ENCODE data around the gene FAM174A. TPM values are rescaled to one million over a fixed set of nuclear protein-coding genes. Genes with fewer than 3 reads are reported as not detected.
"Not testable (repeated sequence)": the region's sequence is repeated elsewhere in the genome, so short reads cannot be mapped to it uniquely, and the experiment has no call there.

The FAM174A gene
- total RNA-seq, 1 experiment from 2014 or later = 9.4 TPM

- not testable (repeated sequence) for H3K9me3 ChIP-seq (ENCODE audit: low read length); H3K4me3 ChIP-seq (ENCODE audit: low read length); H3K79me2 ChIP-seq (ENCODE audit: low read length); H3K4me2 ChIP-seq (ENCODE audit: low read depth, low read length, poor library complexity, severe bottlenecking); H3K4me1 ChIP-seq (ENCODE audit: low read length); H2AFZ ChIP-seq (ENCODE audit: low read length); H3K9me2 ChIP-seq (replicated peaks; ENCODE audit: insufficient read depth, low read length); H3K27me3 ChIP-seq (ENCODE audit: low read length); H3K27ac ChIP-seq (ENCODE audit: low read length); H4K20me1 ChIP-seq (ENCODE audit: insufficient read depth, low read depth, low read length); DNase-seq; H3K9ac ChIP-seq (ENCODE audit: low read length); H3K36me3 ChIP-seq (ENCODE audit: insufficient read depth, low read length)
Measured at GRCh38 chr5:100604021-100604420, 68.8 kb downstream of the FAM174A start.

- H3K27ac ChIP-seq (ENCODE audit: low read length) = no peak overlapping the region
- H3K9me2 ChIP-seq (replicated peaks; ENCODE audit: insufficient read depth, low read length) = no peaks in the 10 kb centered on the region
- no peaks in the 10 kb centered on the region for H3K27me3 ChIP-seq (ENCODE audit: low read length)
- no peak overlapping the region for H2AFZ ChIP-seq (ENCODE audit: low read length)
- no peak overlapping the region for H3K4me2 ChIP-seq (ENCODE audit: low read depth, low read length, poor library complexity, severe bottlenecking)
- no peak overlapping the region for H3K9ac ChIP-seq (ENCODE audit: low read length)
- H3K4me3 ChIP-seq (ENCODE audit: low read length) = no peak overlapping the region
- H3K79me2 ChIP-seq (ENCODE audit: low read length) = no peaks in the 10 kb centered on the region
- H3K36me3 ChIP-seq (ENCODE audit: insufficient read depth, low read length) = no peaks in the 10 kb centered on the region
- no peaks in the 10 kb centered on the region for H3K9me3 ChIP-seq (ENCODE audit: low read length)
- H3K4me1 ChIP-seq (ENCODE audit: low read length) = no peaks in the 10 kb centered on the region
- H4K20me1 ChIP-seq (ENCODE audit: insufficient read depth, low read depth, low read length) = no peaks in the 10 kb centered on the region
- DNase-seq = no peak
Measured at GRCh38 chr5:100609594-100609993, 74.4 kb downstream of the FAM174A start.

- Histone ChIP-seq H3K9me3 (ENCODE audit: low read length) (no peaks in the 10 kb centered on the region), H2AFZ (ENCODE audit: low read length) (no peak overlapping the region), H3K79me2 (ENCODE audit: low read length) (no peaks in the 10 kb centered on the region), H3K9ac (ENCODE audit: low read length) (no peak overlapping the region), H3K9me2 (replicated peaks; ENCODE audit: insufficient read depth, low read length) (no peaks in the 10 kb centered on the region), H4K20me1 (ENCODE audit: insufficient read depth, low read depth, low read length) (no peaks in the 10 kb centered on the region), H3K36me3 (ENCODE audit: insufficient read depth, low read length) (no peaks in the 10 kb centered on the region), H3K4me2 (ENCODE audit: low read depth, low read length, poor library complexity, severe bottlenecking) (no peak overlapping the region), H3K27me3 (ENCODE audit: low read length) (no peaks in the 10 kb centered on the region), H3K4me3 (ENCODE audit: low read length) (no peak overlapping the region), H3K27ac (ENCODE audit: low read length) (no peak overlapping the region), H3K4me1 (ENCODE audit: low read length) (no peaks in the 10 kb centered on the region)
- no peak for DNase-seq
Measured at GRCh38 chr5:100614308-100614707, 79.1 kb downstream of the FAM174A start.

GRCh38 chr5:100615362-100615761, 80.2 kb downstream of the FAM174A start:
- no peak overlapping the region for H3K9ac ChIP-seq (ENCODE audit: low read length)
- no peak overlapping the region for H3K4me3 ChIP-seq (ENCODE audit: low read length)
- H3K4me1 ChIP-seq (ENCODE audit: low read length) = no peaks in the 10 kb centered on the region

GRCh38 chr5:100616291-100616690, 81.1 kb downstream of the FAM174A start:
- H3K27me3 ChIP-seq (ENCODE audit: low read length) = no peaks in the 10 kb centered on the region
- no peaks in the 10 kb centered on the region for H4K20me1 ChIP-seq (ENCODE audit: insufficient read depth, low read depth, low read length)
- H3K9me3 ChIP-seq (ENCODE audit: low read length) = no peaks in the 10 kb centered on the region
- H3K4me1 ChIP-seq (ENCODE audit: low read length) = no peaks in the 10 kb centered on the region
- no peak for DNase-seq
- H3K27ac ChIP-seq (ENCODE audit: low read length) = no peak overlapping the region
- no peak overlapping the region for H2AFZ ChIP-seq (ENCODE audit: low read length)
- no peaks in the 10 kb centered on the region for H3K9me2 ChIP-seq (replicated peaks; ENCODE audit: insufficient read depth, low read length)
- no peak overlapping the region for H3K4me2 ChIP-seq (ENCODE audit: low read depth, low read length, poor library complexity, severe bottlenecking)
- no peaks in the 10 kb centered on the region for H3K79me2 ChIP-seq (ENCODE audit: low read length)
- H3K4me3 ChIP-seq (ENCODE audit: low read length) = no peak overlapping the region
- no peak overlapping the region for H3K9ac ChIP-seq (ENCODE audit: low read length)
- no peaks in the 10 kb centered on the region for H3K36me3 ChIP-seq (ENCODE audit: insufficient read depth, low read length)

More at GRCh38 chr5:100615362-100615761, 80.2 kb downstream of the FAM174A start:
- H3K36me3 ChIP-seq (ENCODE audit: insufficient read depth, low read length) = no peaks in the 10 kb centered on the region
- no peak for DNase-seq
- no peak overlapping the region for H2AFZ ChIP-seq (ENCODE audit: low read length)
- no peaks in the 10 kb centered on the region for H4K20me1 ChIP-seq (ENCODE audit: insufficient read depth, low read depth, low read length)
- no peaks in the 10 kb centered on the region for H3K9me2 ChIP-seq (replicated peaks; ENCODE audit: insufficient read depth, low read length)
- no peak overlapping the region for H3K4me2 ChIP-seq (ENCODE audit: low read depth, low read length, poor library complexity, severe bottlenecking)
- no peaks in the 10 kb centered on the region for H3K9me3 ChIP-seq (ENCODE audit: low read length)
- no peak overlapping the region for H3K27ac ChIP-seq (ENCODE audit: low read length)
- no peaks in the 10 kb centered on the region for H3K27me3 ChIP-seq (ENCODE audit: low read length)
- H3K79me2 ChIP-seq (ENCODE audit: low read length) = no peaks in the 10 kb centered on the region

- Histone ChIP-seq H4K20me1 (ENCODE audit: insufficient read depth, low read depth, low read length) (no peaks in the 10 kb centered on the region), H3K4me3 (ENCODE audit: low read length) (no peak overlapping the region), H3K4me1 (ENCODE audit: low read length) (no peaks in the 10 kb centered on the region), H3K79me2 (ENCODE audit: low read length) (no peaks in the 10 kb centered on the region), H3K9me3 (ENCODE audit: low read length) (no peaks in the 10 kb centered on the region), H3K27me3 (ENCODE audit: low read length) (no peaks in the 10 kb centered on the region), H3K9me2 (replicated peaks; ENCODE audit: insufficient read depth, low read length) (no peaks in the 10 kb centered on the region), H3K27ac (ENCODE audit: low read length) (no peak overlapping the region), H3K36me3 (ENCODE audit: insufficient read depth, low read length) (no peaks in the 10 kb centered on the region), H3K4me2 (ENCODE audit: low read depth, low read length, poor library complexity, severe bottlenecking) (no peak overlapping the region), H2AFZ (ENCODE audit: low read length) (no peak overlapping the region), H3K9ac (ENCODE audit: low read length) (no peak overlapping the region)
- no peak for DNase-seq
Measured at GRCh38 chr5:100616981-100617380, 81.8 kb downstream of the FAM174A start.

GRCh38 chr5:100623719-100624118, 88.5 kb downstream of the FAM174A start:
- Histone ChIP-seq H3K9me3 (ENCODE audit: low read length) (no peaks in the 10 kb centered on the region), H3K36me3 (ENCODE audit: insufficient read depth, low read length) (no peaks in the 10 kb centered on the region), H3K27ac (ENCODE audit: low read length) (no peak overlapping the region), H3K4me3 (ENCODE audit: low read length) (no peak overlapping the region), H4K20me1 (ENCODE audit: insufficient read depth, low read depth, low read length) (no peaks in the 10 kb centered on the region), H3K79me2 (ENCODE audit: low read length) (no peaks in the 10 kb centered on the region), H3K9me2 (replicated peaks; ENCODE audit: insufficient read depth, low read length) (no peaks in the 10 kb centered on the region), H3K27me3 (ENCODE audit: low read length) (no peaks in the 10 kb centered on the region), H3K9ac (ENCODE audit: low read length) (no peak overlapping the region), H3K4me1 (ENCODE audit: low read length) (no peaks in the 10 kb centered on the region), H2AFZ (ENCODE audit: low read length) (no peak overlapping the region), H3K4me2 (ENCODE audit: low read depth, low read length, poor library complexity, severe bottlenecking) (no peak overlapping the region)
- peak; percentile 60 for DNase-seq

- Histone ChIP-seq H3K4me3 (ENCODE audit: low read length) (no peak overlapping the region), H4K20me1 (ENCODE audit: insufficient read depth, low read depth, low read length) (no peaks in the 10 kb centered on the region), H3K9me2 (replicated peaks; ENCODE audit: insufficient read depth, low read length) (no peaks in the 10 kb centered on the region), H3K4me1 (ENCODE audit: low read length) (no peaks in the 10 kb centered on the region), H3K27me3 (ENCODE audit: low read length) (no peaks in the 10 kb centered on the region), H3K27ac (ENCODE audit: low read length) (no peak overlapping the region), H3K9me3 (ENCODE audit: low read length) (no peaks in the 10 kb centered on the region), H3K79me2 (ENCODE audit: low read length) (no peaks in the 10 kb centered on the region), H3K4me2 (ENCODE audit: low read depth, low read length, poor library complexity, severe bottlenecking) (no peak overlapping the region), H3K36me3 (ENCODE audit: insufficient read depth, low read length) (no peaks in the 10 kb centered on the region), H2AFZ (ENCODE audit: low read length) (no peak overlapping the region), H3K9ac (ENCODE audit: low read length) (no peak overlapping the region)
- DNase-seq = no peak
Measured at GRCh38 chr5:100634937-100635534, 99.9 kb downstream of the FAM174A start.
